ENCODE results near the gene CYTL1.

DNA sequence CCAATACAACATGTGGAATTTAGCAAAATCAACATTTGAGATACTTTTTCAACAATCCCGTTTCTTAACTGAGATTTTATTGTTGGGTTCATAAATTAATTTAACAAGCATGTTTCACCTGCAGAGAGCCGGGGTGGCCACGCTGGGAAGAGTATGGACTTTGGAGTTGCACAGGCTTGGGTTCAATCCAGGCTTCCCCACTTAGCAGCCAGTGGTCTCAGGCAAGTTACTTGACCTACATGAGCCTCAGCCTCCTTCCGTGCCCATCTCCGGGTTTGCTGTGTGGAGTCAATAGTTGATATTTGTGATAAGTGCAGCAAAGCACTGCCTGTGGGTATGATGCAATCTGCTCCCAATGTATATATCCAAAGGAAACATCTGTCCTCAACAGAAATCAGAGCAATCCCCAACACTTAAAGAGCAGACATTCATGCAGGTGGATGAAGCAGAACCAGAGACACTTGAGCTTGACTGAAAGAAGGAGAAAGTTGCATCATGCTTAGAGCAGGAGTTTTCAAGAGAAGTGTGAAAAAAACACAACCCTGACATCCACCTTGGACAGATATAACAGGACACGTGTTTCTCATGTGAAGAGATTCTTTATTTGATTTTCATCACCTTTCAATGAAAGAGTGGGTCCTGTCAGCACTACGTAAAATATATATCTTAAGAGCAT is 5.1 kb downstream of the CYTL1 start:
- TF ChIP-seq, protein P1, sequence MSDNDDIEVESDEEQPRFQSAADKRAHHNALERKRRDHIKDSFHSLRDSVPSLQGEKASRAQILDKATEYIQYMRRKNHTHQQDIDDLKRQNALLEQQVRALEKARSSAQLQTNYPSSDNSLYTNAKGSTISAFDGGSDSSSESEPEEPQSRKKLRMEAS (IDR thresholded peaks at IDR 0.05; ENCODE audit: low read depth, low read length): no peak
- TF ChIP-seq, protein P2, sequence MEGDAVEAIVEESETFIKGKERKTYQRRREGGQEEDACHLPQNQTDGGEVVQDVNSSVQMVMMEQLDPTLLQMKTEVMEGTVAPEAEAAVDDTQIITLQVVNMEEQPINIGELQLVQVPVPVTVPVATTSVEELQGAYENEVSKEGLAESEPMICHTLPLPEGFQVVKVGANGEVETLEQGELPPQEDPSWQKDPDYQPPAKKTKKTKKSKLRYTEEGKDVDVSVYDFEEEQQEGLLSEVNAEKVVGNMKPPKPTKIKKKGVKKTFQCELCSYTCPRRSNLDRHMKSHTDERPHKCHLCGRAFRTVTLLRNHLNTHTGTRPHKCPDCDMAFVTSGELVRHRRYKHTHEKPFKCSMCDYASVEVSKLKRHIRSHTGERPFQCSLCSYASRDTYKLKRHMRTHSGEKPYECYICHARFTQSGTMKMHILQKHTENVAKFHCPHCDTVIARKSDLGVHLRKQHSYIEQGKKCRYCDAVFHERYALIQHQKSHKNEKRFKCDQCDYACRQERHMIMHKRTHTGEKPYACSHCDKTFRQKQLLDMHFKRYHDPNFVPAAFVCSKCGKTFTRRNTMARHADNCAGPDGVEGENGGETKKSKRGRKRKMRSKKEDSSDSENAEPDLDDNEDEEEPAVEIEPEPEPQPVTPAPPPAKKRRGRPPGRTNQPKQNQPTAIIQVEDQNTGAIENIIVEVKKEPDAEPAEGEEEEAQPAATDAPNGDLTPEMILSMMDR (IDR thresholded peaks at IDR 0.05; ENCODE audit: low read depth, low read length): no peak
- TF ChIP-seq POLR2A (IDR thresholded peaks at IDR 0.05; ENCODE audit: extremely low read depth, insufficient read length): no peak

Data from NB4 (cell line).